Inflammatory macrophage treated with lipopolysaccharide for 4 hours (primary cell): ENCODE data around the gene LRRN3.

Experiments
- DNase-seq: peaks from one replicate; pipeline ENCODE4 v3.0.0-alpha.2; 2020

The LRRN3 gene

DNA sequence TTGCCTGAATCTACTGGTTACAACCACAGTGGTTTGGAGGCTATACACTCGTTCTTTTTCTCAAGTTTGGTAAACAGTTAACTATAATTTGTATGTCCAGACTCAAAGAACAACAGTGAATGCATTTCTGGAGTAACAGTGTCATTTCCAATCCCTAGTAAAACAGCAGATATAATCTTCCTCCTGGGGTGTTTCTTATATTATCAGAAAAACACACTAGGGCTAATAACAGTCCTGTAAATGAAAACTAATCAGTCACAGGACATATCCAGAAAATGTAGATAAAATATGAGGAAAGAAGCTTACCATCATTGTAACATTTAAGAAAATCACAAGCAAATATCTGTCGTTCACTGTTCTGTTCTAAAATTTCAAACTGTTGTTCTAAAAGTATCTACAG, 82.6 kb downstream of the LRRN3 start:
- DNase-seq, result no peak

DNA sequence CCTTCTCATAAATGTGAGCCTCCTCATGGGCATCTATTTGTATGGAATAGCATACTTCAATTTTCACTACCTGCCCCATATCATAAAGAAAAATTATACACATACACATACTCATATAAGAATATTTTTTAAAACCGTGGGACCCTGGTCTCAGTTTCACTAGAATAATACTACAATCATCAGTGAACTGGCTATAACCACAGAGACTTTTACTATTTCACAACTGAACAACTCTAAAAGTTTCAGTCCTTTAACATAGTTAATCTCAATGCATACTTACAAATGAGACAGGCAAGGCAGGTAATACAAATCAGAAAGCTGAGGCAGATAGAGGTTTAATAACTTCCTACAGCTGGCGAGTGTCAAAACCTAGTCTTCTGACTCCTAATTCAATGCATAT, 83.1 kb downstream of the LRRN3 start:
- DNase-seq, result no peak

DNA sequence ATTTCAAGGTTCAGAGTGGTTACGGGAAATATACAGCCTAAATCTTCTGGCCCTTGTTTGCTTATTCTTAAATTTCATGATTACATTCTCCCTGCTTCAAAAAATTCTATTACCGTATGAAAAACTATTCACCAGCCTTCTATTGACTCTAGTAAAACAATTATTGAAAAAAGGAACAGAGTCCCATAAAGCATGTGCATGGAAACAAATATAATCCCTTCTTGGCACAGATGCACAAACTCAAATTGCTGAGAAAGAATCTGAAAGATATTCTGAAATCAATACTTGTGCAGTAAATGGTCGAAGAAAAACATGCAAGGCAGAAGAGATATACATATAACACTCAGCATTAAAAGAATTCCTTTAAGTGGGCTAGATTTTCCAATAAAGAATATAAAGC, 83.6 kb downstream of the LRRN3 start:
- DNase-seq, result no peak
